ENCODE measurements around the gene DDHD1.

- TF ChIP-seq, protein P1, sequence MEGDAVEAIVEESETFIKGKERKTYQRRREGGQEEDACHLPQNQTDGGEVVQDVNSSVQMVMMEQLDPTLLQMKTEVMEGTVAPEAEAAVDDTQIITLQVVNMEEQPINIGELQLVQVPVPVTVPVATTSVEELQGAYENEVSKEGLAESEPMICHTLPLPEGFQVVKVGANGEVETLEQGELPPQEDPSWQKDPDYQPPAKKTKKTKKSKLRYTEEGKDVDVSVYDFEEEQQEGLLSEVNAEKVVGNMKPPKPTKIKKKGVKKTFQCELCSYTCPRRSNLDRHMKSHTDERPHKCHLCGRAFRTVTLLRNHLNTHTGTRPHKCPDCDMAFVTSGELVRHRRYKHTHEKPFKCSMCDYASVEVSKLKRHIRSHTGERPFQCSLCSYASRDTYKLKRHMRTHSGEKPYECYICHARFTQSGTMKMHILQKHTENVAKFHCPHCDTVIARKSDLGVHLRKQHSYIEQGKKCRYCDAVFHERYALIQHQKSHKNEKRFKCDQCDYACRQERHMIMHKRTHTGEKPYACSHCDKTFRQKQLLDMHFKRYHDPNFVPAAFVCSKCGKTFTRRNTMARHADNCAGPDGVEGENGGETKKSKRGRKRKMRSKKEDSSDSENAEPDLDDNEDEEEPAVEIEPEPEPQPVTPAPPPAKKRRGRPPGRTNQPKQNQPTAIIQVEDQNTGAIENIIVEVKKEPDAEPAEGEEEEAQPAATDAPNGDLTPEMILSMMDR (IDR thresholded peaks at IDR 0.05): no peak
- no peak for TF ChIP-seq POLR2A (IDR thresholded peaks at IDR 0.05)
Measured at GRCh38 chr14:53037016-53037415, 116.1 kb downstream of the DDHD1 start.

Measured in right lobe of liver (tissue), 4 donors.